Glutamatergic neuron (in vitro differentiated cells): ENCODE measurements around the gene SPART. TPM values are rescaled to one million over a fixed set of nuclear protein-coding genes. Genes with fewer than 3 reads are reported as not detected.
"Not testable (repeated sequence)": the region's sequence is repeated elsewhere in the genome, so short reads cannot be mapped to it uniquely, and the experiment has no call there.

Experiments
- DNase-seq: peaks from one replicate; pipeline ENCODE4 v3.0.0; 2022
- H3K27ac Mint-ChIP-seq: one replicate; pipeline ENCODE4 v1.8.0; 2020; ENCODE audit warnings: mild to moderate bottlenecking, mixed read lengths, inconsistent platforms; ENCODE audit not compliant: unreplicated experiment
- H3K27me3 Mint-ChIP-seq: one replicate; pipeline ENCODE4 v1.8.0; 2020; ENCODE audit warnings: mild to moderate bottlenecking, moderate library complexity, mixed read lengths, inconsistent platforms; ENCODE audit not compliant: unreplicated experiment
- H3K36me3 Mint-ChIP-seq: one replicate; pipeline ENCODE4 v1.8.0; 2020; ENCODE audit warnings: mild to moderate bottlenecking, mixed read lengths, inconsistent platforms; ENCODE audit not compliant: unreplicated experiment
- H3K4me1 Mint-ChIP-seq: one replicate; pipeline ENCODE4 v1.8.0; 2020; ENCODE audit warnings: mild to moderate bottlenecking, low read depth, mixed read lengths, inconsistent platforms; ENCODE audit not compliant: unreplicated experiment
- H3K4me3 Mint-ChIP-seq: one replicate; pipeline ENCODE4 v1.8.0; 2020; ENCODE audit warnings: mild to moderate bottlenecking, mixed read lengths, inconsistent platforms; ENCODE audit not compliant: unreplicated experiment
- H3K9me3 Mint-ChIP-seq: one replicate; pipeline ENCODE4 v1.8.0; 2020; ENCODE audit warnings: mild to moderate bottlenecking, moderate library complexity, mixed read lengths, inconsistent platforms; ENCODE audit not compliant: unreplicated experiment
- CTCF ChIP-seq: fragments of 200-600 bp; sonication (generic); IDR thresholded peaks from one replicate; pipeline ENCODE4 v1.5.0; 2021; ENCODE audit not compliant: partially characterized antibody, unreplicated experiment
- total RNA-seq: library from RNA; stranded (reverse); fragmentation: NEBNext Ultra II Directional; extraction: Animal tissue kit (Norgen Biotek cat#: 25700); gene quantifications from one replicate; pipeline ENCODE4 v1.2.1, GENCODE V29; 2021; ENCODE audit not compliant: unreplicated experiment

Gene SPART
- total RNA-seq, 1 donor from 2014 or later: 7.4 TPM

- Mint-ChIP-seq H3K27me3 (peaks cover 3% of the 10 kb centered on the region), H3K27ac (no peak overlapping the region), H3K36me3 (no peaks in the 10 kb centered on the region), H3K4me3 (no peak overlapping the region), H3K4me1 (peaks cover 5% of the 10 kb centered on the region), H3K9me3 (peaks cover 5% of the 10 kb centered on the region)
- DNase-seq: no peak
- no peak for TF ChIP-seq CTCF
These were observed 4.5 kb downstream of the SPART start for GRCh38 chr13:36341718-36342117.

- no peak for TF ChIP-seq CTCF
- H3K4me3 Mint-ChIP-seq: no peak overlapping the region
- no peaks in the 10 kb centered on the region for H3K9me3 Mint-ChIP-seq
- H3K36me3 Mint-ChIP-seq: no peaks in the 10 kb centered on the region
- no peak for DNase-seq
- H3K4me1 Mint-ChIP-seq: no peaks in the 10 kb centered on the region
- no peak overlapping the region for H3K27ac Mint-ChIP-seq
- H3K27me3 Mint-ChIP-seq: peaks cover under 1% of the 10 kb centered on the region
These were observed 6.5 kb downstream of the SPART start for GRCh38 chr13:36339600-36340155.

GRCh38 chr13:36337938-36338641, 8.1 kb downstream of the SPART start:
- Mint-ChIP-seq H3K27ac (no peak overlapping the region), H3K4me3 (no peak overlapping the region)

GRCh38 chr13:36332986-36333385, 13.2 kb downstream of the SPART start:
- H3K36me3 Mint-ChIP-seq: no peaks in the 10 kb centered on the region
- H3K4me3 Mint-ChIP-seq: no peak overlapping the region
- no peak for DNase-seq
- no peaks in the 10 kb centered on the region for H3K4me1 Mint-ChIP-seq
- no peak for TF ChIP-seq CTCF
- H3K27me3 Mint-ChIP-seq: no peaks in the 10 kb centered on the region
- no peak overlapping the region for H3K27ac Mint-ChIP-seq
- H3K9me3 Mint-ChIP-seq: no peaks in the 10 kb centered on the region

More at GRCh38 chr13:36337938-36338641, 8.1 kb downstream of the SPART start:
- no peaks in the 10 kb centered on the region for H3K36me3 Mint-ChIP-seq
- DNase-seq: no peak
- H3K27me3 Mint-ChIP-seq: no peaks in the 10 kb centered on the region
- no peaks in the 10 kb centered on the region for H3K4me1 Mint-ChIP-seq
- TF ChIP-seq CTCF: no peak
- no peaks in the 10 kb centered on the region for H3K9me3 Mint-ChIP-seq

GRCh38 chr13:36332255-36332654, 13.9 kb downstream of the SPART start:
- H3K4me1 Mint-ChIP-seq, DNase-seq, H3K9me3 Mint-ChIP-seq, H3K36me3 Mint-ChIP-seq, H3K27me3 Mint-ChIP-seq, H3K4me3 Mint-ChIP-seq, H3K27ac Mint-ChIP-seq: not testable (repeated sequence)
